ENCODE results near the gene ACOD1.
"Not testable (repeated sequence)": the region's sequence is repeated elsewhere in the genome, so short reads cannot be mapped to it uniquely, and the experiment has no call there.

Gene ACOD1

GRCh38 chr13:76953968-76954367 lies 5.7 kb downstream of the ACOD1 start:
- Histone ChIP-seq H3K4me1 (ENCODE audit: control insufficient read depth in 1 of 2, insufficient read depth in 1 of 2, low read depth in 1 of 2, low read length in 1 of 2) (peaks cover 9 to 10% of the 10 kb centered on the region in 2 experiments), H3K36me3 (no peaks in the 10 kb centered on the region), H3K4me3 (ENCODE audit: low read depth in 1 of 2, low read length in 1 of 2) (no peak overlapping the region), H3K27ac (no peak overlapping the region), H3K9me3 (no peaks in the 10 kb centered on the region), H3K27me3 (peaks cover 22% of the 10 kb centered on the region)
- TF ChIP-seq CTCF (IDR thresholded peaks at IDR 0.05) = no peak

- H3K4me3 ChIP-seq (ENCODE audit: low read depth in 1 of 2, low read length in 1 of 2) = no peak overlapping the region
- no peak for TF ChIP-seq CTCF (IDR thresholded peaks at IDR 0.05)
- H3K4me1 ChIP-seq (ENCODE audit: control insufficient read depth in 1 of 2, insufficient read depth in 1 of 2, low read depth in 1 of 2, low read length in 1 of 2) = peaks cover 9 to 10% of the 10 kb centered on the region in 2 experiments
- no peak overlapping the region for H3K27ac ChIP-seq
- peaks cover 2% of the 10 kb centered on the region for H3K9me3 ChIP-seq
- H3K27me3 ChIP-seq = peaks cover 22% of the 10 kb centered on the region
- H3K36me3 ChIP-seq = no peaks in the 10 kb centered on the region
Measured at GRCh38 chr13:76954538-76954937, 6.2 kb downstream of the ACOD1 start.

GRCh38 chr13:76955193-76955592 lies 6.9 kb downstream of the ACOD1 start:
- Histone ChIP-seq H3K27me3 (peaks cover 22% of the 10 kb centered on the region), H3K9me3 (peaks cover 6% of the 10 kb centered on the region), H3K27ac (no peak overlapping the region), H3K4me3 (ENCODE audit: low read depth in 1 of 2, low read length in 1 of 2) (no peak overlapping the region), H3K4me1 (ENCODE audit: control insufficient read depth in 1 of 2, insufficient read depth in 1 of 2, low read depth in 1 of 2, low read length in 1 of 2) (peaks cover 4 to 5% of the 10 kb centered on the region in 2 experiments), H3K36me3 (no peaks in the 10 kb centered on the region)
- no peak for TF ChIP-seq CTCF (IDR thresholded peaks at IDR 0.05)

- Histone ChIP-seq H3K36me3 (no peaks in the 10 kb centered on the region), H3K27me3 (peaks cover 22% of the 10 kb centered on the region), H3K4me1 (ENCODE audit: control insufficient read depth in 1 of 2, insufficient read depth in 1 of 2, low read depth in 1 of 2, low read length in 1 of 2) (no peaks in the 10 kb centered on the region), H3K9me3 (peaks cover 6% of the 10 kb centered on the region), H3K4me3 (ENCODE audit: low read depth in 1 of 2, low read length in 1 of 2) (no peak overlapping the region), H3K27ac (no peak overlapping the region)
- TF ChIP-seq CTCF (IDR thresholded peaks at IDR 0.05) = no peak
Measured at GRCh38 chr13:76955661-76956060, 7.3 kb downstream of the ACOD1 start.

- Histone ChIP-seq H3K27me3 (no peaks in the 10 kb centered on the region), H3K4me1 (ENCODE audit: control insufficient read depth in 1 of 2, insufficient read depth in 1 of 2, low read depth in 1 of 2, low read length in 1 of 2) (no peaks in the 10 kb centered on the region), H3K4me3 (ENCODE audit: low read depth in 1 of 2, low read length in 1 of 2) (no peak overlapping the region), H3K9me3 (peaks cover 6% of the 10 kb centered on the region), H3K27ac (no peak overlapping the region), H3K36me3 (no peaks in the 10 kb centered on the region)
- no peak for TF ChIP-seq CTCF (IDR thresholded peaks at IDR 0.05)
Measured at GRCh38 chr13:76958841-76959432, 10.6 kb downstream of the ACOD1 start.

GRCh38 chr13:76959734-76960133 lies 11.4 kb downstream of the ACOD1 start:
- H3K9me3 ChIP-seq; H3K27me3 ChIP-seq; H3K4me3 ChIP-seq (ENCODE audit: low read depth in 1 of 2, low read length in 1 of 2); H3K36me3 ChIP-seq; H3K27ac ChIP-seq; H3K4me1 ChIP-seq (ENCODE audit: control insufficient read depth in 1 of 2, insufficient read depth in 1 of 2, low read depth in 1 of 2, low read length in 1 of 2): not testable (repeated sequence)

Data from neutrophil (primary cell).